ENCODE data around the gene ANKS1B.

Gene ANKS1B

GRCh38 chr12:99436584-99436983, 548.2 kb downstream of the ANKS1B start:
- DNase-seq: no peak

- DNase-seq: no peak
Measured at GRCh38 chr12:99435095-99435791, 549.5 kb downstream of the ANKS1B start.

- no peak for DNase-seq
Measured at GRCh38 chr12:99433155-99433554, 551.6 kb downstream of the ANKS1B start.

GRCh38 chr12:99431203-99431602, 553.5 kb downstream of the ANKS1B start:
- no peak for DNase-seq

- DNase-seq: no peak
Measured at GRCh38 chr12:99427104-99427503, 557.6 kb downstream of the ANKS1B start.

- DNase-seq: no peak
Measured at GRCh38 chr12:99418379-99418778, 566.4 kb downstream of the ANKS1B start.

- DNase-seq: no peak
Measured at GRCh38 chr12:99413751-99414150, 571.0 kb downstream of the ANKS1B start.

GRCh38 chr12:99393763-99394162, 591.0 kb downstream of the ANKS1B start:
- DNase-seq: no peak

- DNase-seq: no peak
Measured at GRCh38 chr12:99392091-99392850, 592.5 kb downstream of the ANKS1B start.

- DNase-seq: no peak
Measured at GRCh38 chr12:99390707-99391106, 594.0 kb downstream of the ANKS1B start.

- DNase-seq: no peak
Measured at GRCh38 chr12:99389751-99390150, 595.0 kb downstream of the ANKS1B start.

- no peak for DNase-seq
Measured at GRCh38 chr12:99388671-99389195, 596.0 kb downstream of the ANKS1B start.

GRCh38 chr12:99387661-99388060, 597.1 kb downstream of the ANKS1B start:
- DNase-seq: no peak

GRCh38 chr12:99386907-99387306, 597.8 kb downstream of the ANKS1B start:
- DNase-seq: no peak

GRCh38 chr12:99383258-99383657, 601.5 kb downstream of the ANKS1B start:
- DNase-seq: no peak

GRCh38 chr12:99381992-99382391, 602.7 kb downstream of the ANKS1B start:
- no peak for DNase-seq

GRCh38 chr12:99380701-99381100, 604.0 kb downstream of the ANKS1B start:
- DNase-seq: no peak

GRCh38 chr12:99374023-99374422, 610.7 kb downstream of the ANKS1B start:
- DNase-seq: no peak

- DNase-seq: no peak
Measured at GRCh38 chr12:99372257-99372920, 612.3 kb downstream of the ANKS1B start.

GRCh38 chr12:99370421-99371138, 614.2 kb downstream of the ANKS1B start:
- DNase-seq: no peak

- no peak for DNase-seq
Measured at GRCh38 chr12:99367181-99367580, 617.6 kb downstream of the ANKS1B start.

GRCh38 chr12:99352269-99352668, 632.5 kb downstream of the ANKS1B start:
- DNase-seq: no peak

- no peak for DNase-seq
Measured at GRCh38 chr12:99343960-99344359, 640.8 kb downstream of the ANKS1B start.
